Pancreas (tissue), 10 donors: ENCODE results near the gene SLC27A4. TPM values are rescaled to one million over a fixed set of nuclear protein-coding genes. Genes with fewer than 3 reads are reported as not detected.

Experiments
- ATAC-seq, 4 donors: fragments of 200-7000 bp; cut with Tn5 transposase; one replicate each; pipeline versions ENCODE4 v1.8.0 to v1.9.1; 2020; ENCODE audit warnings: mild to moderate bottlenecking in 4 of 4, moderate library complexity in 4 of 4
- DNase-seq, 6 donors: peaks; one replicate each; pipeline ENCODE4 v3.0.0-alpha.2; 2020
- FAIRE-seq: peaks from 2 replicates; lab custom pipeline; 2012; peaks lifted over from hg19 to GRCh38; lab: Jason Lieb, UNC
- H3K27ac ChIP-seq, 4 donors: fragments of 200-600 bp; sonication (generic); 1 replicate in 3 of 4; 2 replicates in 1 of 4; pipeline versions ENCODE4 v1.5.0 to v1.8.0; 2020
- H3K27me3 ChIP-seq, 4 donors: fragments of 200-600 bp; one replicate each; pipeline ENCODE4 v1.8.0; 2021
- H3K36me3 ChIP-seq, 3 donors: fragments of 200-600 bp; sonication (generic) in 1 of 3; one replicate each; pipeline versions ENCODE4 v1.5.0 to v1.8.0; 2020 to 2021
- H3K4me1 ChIP-seq, 3 donors: fragments of 200-600 bp; one replicate each; pipeline ENCODE4 v1.8.0; 2021
- H3K4me3 ChIP-seq, 4 donors: fragments of 200-600 bp; sonication (generic) in 2 of 4; one replicate each; pipeline versions ENCODE4 v1.5.0 to v1.8.0; 2020 to 2021
- H3K9me3 ChIP-seq, 4 donors: fragments of 200-600 bp; one replicate each; pipeline ENCODE4 v1.8.0; 2021
- WGBS, 2 donors: extraction: QIAGEN DNeasy Blood & Tissue Kit; methylation state at CpG; one replicate each; pipeline ENCODE4 v1.1.7; 2013; 5-methylcytosine and 5-hydroxymethylcytosine counted together
- intact Hi-C, 3 donors: fragments of 100-400 bp; cut with DNase I; formaldehyde crosslinking; loops; one replicate each; pipeline versions ENCODE4 v1.11.1 to v1.14.2; 2022
- polyA plus RNA-seq, 2 donors: library from polyadenylated mRNA; stranded (reverse); fragments of 200-250 nt; gene quantifications; one replicate each; pipeline ENCODE4 v1.2.3, GENCODE V29; 2013
- total RNA-seq, 6 donors: library from RNA; stranded (reverse); fragmentation: NEBNext Ultra II Directional in 4 of 6; extraction: Animal tissue kit (Norgen Biotek cat#: 25700) in 4 of 6; gene quantifications; one replicate each; pipeline versions ENCODE4 v1.2.1 to v1.2.4, GENCODE V29; 2021 to 2023
- TF ChIP-seq, protein P1 (sequence below), 4 donors: fragments of 200-600 bp; sonication (generic) in 3 of 4; IDR thresholded peaks; one replicate each; pipeline versions ENCODE4 v1.5.0 to v1.8.0; 2021; ENCODE audit warnings: antibody characterized with exemption in 4 of 4
- donor health status: healthy with polysubstance abuse.
- donor health status: DM: no; HTN: no; CAD: no; lungs with moderate emphysema.
- donor health status: DM: no; HTN: no; CAD: no.
- donor health status: control.
- donor health status: control.
- donor health status: Bipolar disorder and iron deficiency.
- donor health status: DM: yes; HTN: yes; CAD: no.
- donor health status: DM: no; HTN: no; CAD: no.
- donor health status: DM: no; HTN: no; CAD: no.
- donor health status: DM: yes; HTN: yes; CAD: no.

The SLC27A4 gene
- total and polyA plus RNA-seq, 8 donors, result 9.6 to 32.9 (median 13.2) TPM

DNA sequence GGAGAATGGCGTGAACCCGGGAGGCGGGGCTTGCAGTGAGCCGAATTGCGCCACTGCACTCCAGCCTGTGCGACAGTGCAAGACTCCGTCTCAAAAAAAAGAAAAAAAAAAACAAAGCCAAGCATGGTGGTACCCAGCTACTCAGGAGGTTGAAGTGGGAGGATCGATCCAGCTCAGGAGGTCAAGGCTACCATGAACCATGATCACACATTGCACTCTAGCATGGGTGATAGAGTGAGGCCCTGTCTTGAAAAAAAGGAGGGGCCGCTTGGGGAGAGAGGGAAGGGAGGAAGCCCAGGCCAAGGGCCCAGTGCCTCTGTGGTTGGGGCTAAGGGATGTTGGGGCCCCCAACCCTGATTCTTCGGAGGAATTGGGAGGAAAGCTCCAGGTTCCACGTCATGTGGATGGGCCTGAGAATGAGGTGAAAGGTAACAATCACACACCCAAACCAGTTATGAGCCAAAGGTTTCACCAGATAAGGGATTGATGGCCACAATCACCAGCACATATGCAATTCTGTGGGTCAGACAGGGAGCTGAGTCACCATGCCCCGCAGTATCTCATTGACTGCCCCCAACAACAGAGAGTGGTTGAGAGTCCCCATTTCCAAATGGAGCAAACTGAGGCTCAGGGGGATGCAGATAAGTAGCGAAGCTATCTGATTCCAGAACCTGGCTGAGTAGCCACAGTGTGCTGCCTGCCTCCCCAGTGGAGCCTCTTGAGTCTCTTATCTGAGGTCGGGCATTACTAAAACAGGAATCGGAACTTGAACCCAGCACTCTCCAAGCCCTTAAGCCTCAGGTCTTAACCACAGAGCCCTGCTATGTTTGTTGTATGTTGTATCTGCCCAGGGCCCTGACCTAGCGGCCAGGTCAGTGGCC lies 43.7 kb upstream of the SLC27A4 start:
- TF ChIP-seq, protein P1, sequence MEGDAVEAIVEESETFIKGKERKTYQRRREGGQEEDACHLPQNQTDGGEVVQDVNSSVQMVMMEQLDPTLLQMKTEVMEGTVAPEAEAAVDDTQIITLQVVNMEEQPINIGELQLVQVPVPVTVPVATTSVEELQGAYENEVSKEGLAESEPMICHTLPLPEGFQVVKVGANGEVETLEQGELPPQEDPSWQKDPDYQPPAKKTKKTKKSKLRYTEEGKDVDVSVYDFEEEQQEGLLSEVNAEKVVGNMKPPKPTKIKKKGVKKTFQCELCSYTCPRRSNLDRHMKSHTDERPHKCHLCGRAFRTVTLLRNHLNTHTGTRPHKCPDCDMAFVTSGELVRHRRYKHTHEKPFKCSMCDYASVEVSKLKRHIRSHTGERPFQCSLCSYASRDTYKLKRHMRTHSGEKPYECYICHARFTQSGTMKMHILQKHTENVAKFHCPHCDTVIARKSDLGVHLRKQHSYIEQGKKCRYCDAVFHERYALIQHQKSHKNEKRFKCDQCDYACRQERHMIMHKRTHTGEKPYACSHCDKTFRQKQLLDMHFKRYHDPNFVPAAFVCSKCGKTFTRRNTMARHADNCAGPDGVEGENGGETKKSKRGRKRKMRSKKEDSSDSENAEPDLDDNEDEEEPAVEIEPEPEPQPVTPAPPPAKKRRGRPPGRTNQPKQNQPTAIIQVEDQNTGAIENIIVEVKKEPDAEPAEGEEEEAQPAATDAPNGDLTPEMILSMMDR (IDR thresholded peaks at IDR 0.05), result no peak
- FAIRE-seq (no peak), DNase-seq (no peak), ATAC-seq (no peak)
- peaks cover 0 to 6% (median 6%) of the 10 kb centered on the region in 3 donors for H3K4me1 ChIP-seq
- WGBS, 2 donors, result 83 to 84% methylated on average over 16 of the region's 16 CpGs
- H3K4me3 ChIP-seq, result no peak overlapping the region
- H3K9me3 ChIP-seq, result no peaks in the 10 kb centered on the region
- no peaks in the 10 kb centered on the region for H3K27me3 ChIP-seq
- intact Hi-C loops, result loop anchor here in 1 of 3 donors (10.0 kb wide), 1 partner anchor 48 kb away; the partner anchor contains the start of gene SLC27A4
- no peak overlapping the region for H3K27ac ChIP-seq
- no peaks in the 10 kb centered on the region for H3K36me3 ChIP-seq

DNA sequence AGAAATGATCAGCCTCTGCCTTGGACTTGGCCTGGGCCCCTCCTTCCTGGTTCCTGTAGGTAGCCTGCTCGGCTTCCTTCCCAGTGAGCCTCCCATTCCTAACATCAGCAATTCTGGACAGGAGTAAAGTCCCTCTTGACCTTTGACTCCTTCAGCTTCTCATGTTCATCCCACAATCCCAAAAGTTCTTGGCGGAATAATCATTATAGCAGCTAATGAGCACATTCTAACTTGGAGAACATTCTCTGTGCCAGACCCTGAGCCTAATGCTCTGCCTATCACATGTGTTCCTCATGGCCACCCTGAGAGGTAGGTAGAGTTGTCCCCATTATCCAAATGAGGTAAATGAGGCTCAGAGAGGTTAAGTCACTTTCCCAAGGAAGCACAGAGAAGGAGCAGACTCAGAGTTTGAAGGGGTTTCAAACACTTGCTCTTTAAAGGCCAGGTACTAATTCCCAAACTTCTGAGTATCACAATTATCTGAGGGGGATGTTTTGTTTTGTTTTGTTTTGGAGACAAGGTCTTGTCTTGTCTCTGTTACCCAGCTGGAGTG lies 43.0 kb upstream of the SLC27A4 start:
- TF ChIP-seq, protein P1 (IDR thresholded peaks at IDR 0.05), result no peak
- no peaks in the 10 kb centered on the region for H3K9me3 ChIP-seq
- H3K36me3 ChIP-seq, result no peaks in the 10 kb centered on the region
- whole genome bisulfite sequencing, 2 donors, result 87 to 89% methylated on average over 2 of the region's 2 CpGs
- H3K27ac ChIP-seq, result no peak overlapping the region
- DNase-seq (no peak), ATAC-seq (no peak), FAIRE-seq (no peak)
- intact Hi-C loops, result loop anchor here in 1 of 3 donors (10.0 kb wide), 1 partner anchor 48 kb away; the partner anchor contains the start of gene SLC27A4
- H3K27me3 ChIP-seq, result no peaks in the 10 kb centered on the region
- peaks cover 0 to 6% (median 6%) of the 10 kb centered on the region in 3 donors for H3K4me1 ChIP-seq
- no peak overlapping the region for H3K4me3 ChIP-seq

DNA sequence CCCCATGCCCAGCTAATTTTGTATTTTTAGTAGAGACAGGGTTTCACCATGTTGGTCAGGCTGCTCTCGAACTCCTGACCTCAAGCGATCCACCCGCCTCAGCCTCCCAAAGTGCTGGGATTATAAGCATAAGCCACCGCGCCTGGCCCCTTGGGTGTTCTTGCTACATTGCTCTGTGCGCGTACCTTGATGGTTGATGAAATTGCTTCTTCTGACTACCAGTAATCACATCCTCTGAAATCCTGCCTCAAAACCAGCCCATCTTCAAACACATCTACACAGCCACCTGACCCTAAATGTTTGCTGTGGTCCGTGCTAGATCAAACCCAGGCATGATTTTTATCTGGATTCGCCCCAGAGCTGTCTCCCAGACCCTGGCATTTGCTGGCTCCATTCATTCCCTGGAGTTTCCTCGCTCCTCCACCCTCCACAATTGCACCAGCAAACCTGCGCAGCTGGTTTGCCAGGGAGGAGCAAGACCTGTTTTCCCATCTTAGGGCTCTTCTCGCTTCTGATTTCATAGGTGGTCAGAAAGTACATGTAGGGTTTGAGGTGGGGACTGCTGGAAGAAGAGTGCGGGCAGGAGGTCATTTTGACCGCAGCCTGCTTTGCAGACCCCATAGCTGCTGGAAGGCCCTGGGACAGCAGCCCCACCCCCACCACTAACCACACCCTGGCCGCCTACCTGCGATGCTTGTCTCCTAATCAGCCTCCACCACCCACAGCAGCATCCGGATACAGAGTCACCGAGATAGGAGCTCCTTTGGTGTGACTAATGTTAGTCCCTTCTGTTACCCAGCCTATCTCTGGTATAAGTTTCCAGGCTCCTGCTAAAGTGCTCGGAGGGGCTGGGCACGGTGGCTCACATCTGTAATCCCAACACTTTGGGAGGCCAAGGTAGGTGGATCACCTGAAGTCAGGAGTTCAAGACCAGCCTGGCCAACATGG lies 41.5 kb upstream of the SLC27A4 start:
- intact Hi-C loops, result loop anchor here in 1 of 3 donors (10.0 kb wide), 1 partner anchor 46 kb away; the partner anchor contains the start of gene SLC27A4
- FAIRE-seq, result no peak
- Histone ChIP-seq H3K9me3 (no peaks in the 10 kb centered on the region), H3K27ac (no peak overlapping the region), H3K4me1 (peaks cover 0 to 6% (median 6%) of the 10 kb centered on the region in 3 donors), H3K36me3 (no peaks in the 10 kb centered on the region), H3K4me3 (no peak overlapping the region), H3K27me3 (no peaks in the 10 kb centered on the region)
- WGBS, 2 donors, result 77 to 79% methylated on average over 20 of the region's 20 CpGs
- TF ChIP-seq, protein P1 (IDR thresholded peaks at IDR 0.05), result no peak
- DNase-seq, result no peak
- ATAC-seq, result no peak

DNA sequence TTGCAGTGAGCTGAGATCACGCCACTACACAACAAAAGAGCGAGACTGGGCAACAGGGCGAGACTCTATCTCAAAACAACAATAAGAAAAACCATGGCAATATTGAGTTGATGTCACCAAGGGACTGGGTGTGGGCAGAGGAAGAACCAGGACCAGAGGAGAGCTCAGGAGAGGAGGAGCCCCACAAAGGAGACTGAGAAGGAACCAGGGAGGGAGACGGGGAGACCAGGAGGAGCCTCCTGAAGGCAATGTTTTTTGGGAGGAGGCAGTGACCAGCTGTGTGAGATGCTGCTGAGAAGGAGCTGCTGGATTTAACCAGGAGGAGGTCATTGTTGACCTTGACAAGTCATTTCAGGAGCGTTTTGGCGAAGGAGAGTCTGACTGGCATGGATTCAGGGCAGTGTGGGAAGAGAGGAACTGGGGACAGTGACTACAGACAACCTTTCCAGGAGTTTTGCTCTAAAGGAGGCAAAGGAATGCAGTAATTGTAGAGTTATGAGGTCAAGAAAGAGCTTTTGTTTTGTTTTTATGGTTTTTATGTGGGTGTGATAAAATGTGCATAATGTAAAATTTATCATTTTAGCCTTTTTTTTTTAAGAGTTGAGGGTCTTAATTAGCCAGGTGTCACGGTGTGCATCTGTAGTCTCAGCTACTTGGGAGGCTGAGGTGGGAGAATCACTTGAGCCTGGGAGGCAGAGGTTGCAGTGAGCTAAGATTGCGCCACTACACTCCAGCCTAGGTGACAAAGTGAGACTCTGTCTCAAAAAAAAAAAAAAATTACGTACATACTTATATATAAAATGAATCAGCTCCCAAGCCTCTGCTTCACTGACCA lies 36.0 kb upstream of the SLC27A4 start:
- ATAC-seq, result no peak
- no peak overlapping the region for H3K4me3 ChIP-seq
- no peak for DNase-seq
- no peaks in the 10 kb centered on the region for H3K27me3 ChIP-seq
- no peak for FAIRE-seq
- no peaks in the 10 kb centered on the region for H3K4me1 ChIP-seq
- intact Hi-C loops, result no loop called here
- TF ChIP-seq, protein P1 (IDR thresholded peaks at IDR 0.05), result no peak
- WGBS, 2 donors, result 68 to 78% methylated on average over 9 of the region's 9 CpGs
- peaks cover 0 to 6% (median 4%) of the 10 kb centered on the region in 3 donors for H3K36me3 ChIP-seq
- H3K9me3 ChIP-seq, result no peaks in the 10 kb centered on the region
- H3K27ac ChIP-seq, result no peak overlapping the region
